ENCODE measurements around the gene CXCR4. TPM values are rescaled to one million over a fixed set of nuclear protein-coding genes. Genes with fewer than 3 reads are reported as not detected.

CXCR4 gene
- total RNA-seq, 1 experiment from 2014 or later: 1.1 TPM

DNA sequence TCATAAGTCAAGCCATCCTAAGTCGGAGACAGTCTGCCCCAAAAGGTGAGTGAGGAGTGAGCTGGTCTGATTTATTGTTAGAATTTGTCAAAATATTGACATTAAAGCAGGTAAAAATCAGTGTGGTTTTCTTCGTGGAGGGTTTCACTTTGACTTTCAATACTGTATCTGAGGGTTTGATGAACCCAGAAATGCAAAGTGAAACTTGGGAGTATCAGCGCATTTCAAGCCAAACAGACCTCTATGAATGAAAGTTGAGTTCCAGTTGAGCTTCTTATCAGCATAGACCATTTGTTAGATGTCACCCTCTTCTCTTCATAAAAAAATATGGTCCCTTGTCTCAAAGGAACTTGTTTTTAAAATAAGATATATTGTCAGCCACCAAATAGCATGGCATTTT is 21.7 kb upstream of the CXCR4 start:
- Histone ChIP-seq H3K4me1 (ENCODE audit: control insufficient read depth, insufficient read depth, low read length) (no peaks in the 10 kb centered on the region), H3K9me3 (ENCODE audit: control insufficient read depth, insufficient read depth, low read depth, low read length) (no peaks in the 10 kb centered on the region), H3K36me3 (ENCODE audit: control insufficient read depth, insufficient read depth, low read length) (no peaks in the 10 kb centered on the region), H3K27ac (ENCODE audit: low read length) (no peak overlapping the region), H3K27me3 (ENCODE audit: control insufficient read depth, insufficient read depth, low read length) (peaks cover 30% of the 10 kb centered on the region), H3K4me3 (ENCODE audit: low read depth in 2 of 2, low read length in 2 of 2) (no peak overlapping the region)
- intact Hi-C loops (cut with micrococcal nuclease; ENCODE audit: unreplicated experiment) (no loop called here), in situ Hi-C loops (cut with HindIII; ENCODE audit: low pct_unique_long_range_greater_than_20kb, low sequenced_read_pairs) (no loop called here)
- POLR2A ChIA-PET: no interaction called here
- TF ChIP-seq REST (IDR thresholded peaks at IDR 0.05; ENCODE audit: insufficient read depth in 1 of 2, low read depth in 2 of 2, low read length in 1 of 2) (no peak), SIN3A (IDR thresholded peaks at IDR 0.05; ENCODE audit: borderline replicate concordance, insufficient read depth, low read depth, low read length) (no peak), POLR2AphosphoS5 (IDR thresholded peaks at IDR 0.05; ENCODE audit: low read depth, low read length) (no peak)
- ATAC-seq: no peak
- DNase-seq (ENCODE audit: low read depth, low spot score): no peak
- BruUV-seq (replicated peaks): no TSS peak
- CTCF ChIA-PET: no interaction called here

DNA sequence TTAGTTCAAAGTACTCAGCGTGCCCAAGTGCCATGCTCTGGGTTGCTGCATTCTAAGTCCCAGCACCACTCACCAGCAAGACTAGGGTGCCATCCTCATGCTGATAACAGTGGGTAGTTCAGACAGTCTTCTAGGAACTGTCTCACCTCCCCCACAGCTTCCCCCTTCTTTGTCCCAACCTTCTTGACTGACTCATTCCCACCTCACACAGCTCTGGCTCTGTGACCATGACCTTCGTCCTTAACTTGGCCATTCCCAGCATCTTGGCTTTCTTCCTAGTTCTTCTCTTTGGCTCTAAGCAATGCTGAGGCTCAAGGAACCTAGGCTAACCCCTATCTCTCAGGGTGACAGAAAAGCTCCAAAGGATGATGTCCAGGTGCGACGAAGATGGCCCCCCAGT is 20.0 kb upstream of the CXCR4 start:
- ChIA-PET CTCF (no interaction called here), POLR2A (no interaction called here)
- Histone ChIP-seq H3K4me1 (ENCODE audit: control insufficient read depth, insufficient read depth, low read length) (no peaks in the 10 kb centered on the region), H3K27ac (ENCODE audit: low read length) (no peak overlapping the region), H3K4me3 (ENCODE audit: low read depth in 2 of 2, low read length in 2 of 2) (no peak overlapping the region), H3K27me3 (ENCODE audit: control insufficient read depth, insufficient read depth, low read length) (peaks cover 30% of the 10 kb centered on the region), H3K36me3 (ENCODE audit: control insufficient read depth, insufficient read depth, low read length) (no peaks in the 10 kb centered on the region), H3K9me3 (ENCODE audit: control insufficient read depth, insufficient read depth, low read depth, low read length) (no peaks in the 10 kb centered on the region)
- intact Hi-C loops (cut with micrococcal nuclease; ENCODE audit: unreplicated experiment): no loop called here
- ATAC-seq (no peak), DNase-seq (ENCODE audit: low read depth, low spot score) (no peak)
- in situ Hi-C loops (cut with HindIII; ENCODE audit: low pct_unique_long_range_greater_than_20kb, low sequenced_read_pairs): no loop called here
- TF ChIP-seq CTCF (IDR thresholded peaks at IDR 0.05) (no peak), TCF7L2 (IDR thresholded peaks at IDR 0.05; ENCODE audit: low read depth, low read length) (no peak), REST (IDR thresholded peaks at IDR 0.05; ENCODE audit: insufficient read depth in 1 of 2, low read depth in 2 of 2, low read length in 1 of 2) (no peak), POLR2AphosphoS5 (IDR thresholded peaks at IDR 0.05; ENCODE audit: low read depth, low read length) (no peak), SIN3A (IDR thresholded peaks at IDR 0.05; ENCODE audit: borderline replicate concordance, insufficient read depth, low read depth, low read length) (no peak)
- BruUV-seq (replicated peaks): no TSS peak
